WI38 (cell line): ENCODE data around the gene SP5.
"Not testable (repeated sequence)": the region's sequence is repeated elsewhere in the genome, so short reads cannot be mapped to it uniquely, and the experiment has no call there.

Source experiments
- H3K4me3 ChIP-seq: 2 replicates; pipeline ENCODE4 v1.5.1; 2011; ENCODE audit warnings: low read depth, mild to moderate bottlenecking, control low read depth, low read length
- TF ChIP-seq, protein P1 (sequence below): IDR thresholded peaks from 2 replicates; pipeline ENCODE4 v1.5.1; 2012; ENCODE audit warnings: low read depth, mild to moderate bottlenecking, control low read depth, low read length

The SP5 gene

DNA sequence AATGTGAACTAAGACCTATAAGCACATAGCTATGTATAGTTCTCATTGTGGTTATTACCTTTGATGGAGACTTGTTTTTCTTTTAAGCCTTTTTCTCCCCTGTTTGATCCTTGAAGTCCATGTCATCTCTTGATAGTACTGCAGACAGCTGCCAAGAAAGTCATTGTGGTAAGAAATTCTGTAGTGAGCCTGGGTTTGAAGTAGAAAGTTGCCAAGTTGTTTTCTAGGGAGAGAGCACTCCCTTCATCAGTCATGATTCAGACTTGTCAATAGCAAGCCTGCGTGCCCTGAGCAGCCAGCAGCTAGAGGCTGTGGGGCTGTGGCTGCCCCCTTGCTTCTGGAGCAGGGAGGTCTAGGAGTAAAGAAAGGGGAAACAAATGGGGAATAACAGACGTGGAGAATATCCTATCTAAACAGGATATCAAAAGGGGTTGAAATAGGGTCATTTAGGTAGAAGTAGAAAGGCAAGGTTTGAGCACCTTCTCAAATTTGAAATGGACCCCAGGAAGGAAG, 8.4 kb downstream of the SP5 start:
- H3K4me3 ChIP-seq: no peak overlapping the region
- TF ChIP-seq, protein P1, sequence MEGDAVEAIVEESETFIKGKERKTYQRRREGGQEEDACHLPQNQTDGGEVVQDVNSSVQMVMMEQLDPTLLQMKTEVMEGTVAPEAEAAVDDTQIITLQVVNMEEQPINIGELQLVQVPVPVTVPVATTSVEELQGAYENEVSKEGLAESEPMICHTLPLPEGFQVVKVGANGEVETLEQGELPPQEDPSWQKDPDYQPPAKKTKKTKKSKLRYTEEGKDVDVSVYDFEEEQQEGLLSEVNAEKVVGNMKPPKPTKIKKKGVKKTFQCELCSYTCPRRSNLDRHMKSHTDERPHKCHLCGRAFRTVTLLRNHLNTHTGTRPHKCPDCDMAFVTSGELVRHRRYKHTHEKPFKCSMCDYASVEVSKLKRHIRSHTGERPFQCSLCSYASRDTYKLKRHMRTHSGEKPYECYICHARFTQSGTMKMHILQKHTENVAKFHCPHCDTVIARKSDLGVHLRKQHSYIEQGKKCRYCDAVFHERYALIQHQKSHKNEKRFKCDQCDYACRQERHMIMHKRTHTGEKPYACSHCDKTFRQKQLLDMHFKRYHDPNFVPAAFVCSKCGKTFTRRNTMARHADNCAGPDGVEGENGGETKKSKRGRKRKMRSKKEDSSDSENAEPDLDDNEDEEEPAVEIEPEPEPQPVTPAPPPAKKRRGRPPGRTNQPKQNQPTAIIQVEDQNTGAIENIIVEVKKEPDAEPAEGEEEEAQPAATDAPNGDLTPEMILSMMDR: no peak

DNA sequence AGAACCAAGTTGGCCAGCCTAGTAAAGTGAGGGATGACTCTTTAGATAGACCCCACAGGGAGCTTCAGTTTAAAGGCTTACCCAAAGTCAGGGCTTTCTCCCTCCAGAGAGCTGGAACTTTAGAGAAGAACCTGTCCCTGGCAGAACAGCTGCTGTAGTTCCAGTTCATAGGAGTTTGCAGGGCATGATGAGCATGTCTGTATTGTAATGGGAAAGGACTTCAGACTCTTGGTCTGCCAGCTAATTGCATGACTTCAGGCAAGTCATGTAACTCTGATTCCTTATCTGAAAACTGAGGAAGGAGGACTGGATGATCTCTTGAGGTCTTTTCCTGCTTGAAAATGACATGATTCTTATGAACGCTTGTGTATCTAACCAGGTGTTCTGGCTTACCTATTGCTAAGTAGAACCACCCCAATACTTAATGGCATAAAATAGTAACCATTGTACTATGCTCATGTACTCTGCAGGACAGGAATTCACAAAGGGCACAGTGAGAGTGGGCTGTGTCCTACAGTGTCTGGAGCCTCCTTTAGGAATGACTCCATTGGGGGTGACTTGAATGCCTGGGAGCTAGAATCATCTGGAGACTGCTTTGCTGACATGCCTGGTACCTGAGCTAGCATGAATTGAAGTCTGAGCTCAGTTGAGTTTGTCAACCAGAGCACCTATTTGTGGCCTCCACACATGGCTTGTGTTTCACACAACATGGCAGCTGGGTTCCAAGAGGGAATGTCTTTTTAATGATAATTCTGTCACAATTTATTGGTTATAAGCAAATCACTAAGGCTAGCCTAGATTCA, 18.9 kb downstream of the SP5 start:
- TF ChIP-seq, protein P1: no peak
- no peak overlapping the region for H3K4me3 ChIP-seq

DNA sequence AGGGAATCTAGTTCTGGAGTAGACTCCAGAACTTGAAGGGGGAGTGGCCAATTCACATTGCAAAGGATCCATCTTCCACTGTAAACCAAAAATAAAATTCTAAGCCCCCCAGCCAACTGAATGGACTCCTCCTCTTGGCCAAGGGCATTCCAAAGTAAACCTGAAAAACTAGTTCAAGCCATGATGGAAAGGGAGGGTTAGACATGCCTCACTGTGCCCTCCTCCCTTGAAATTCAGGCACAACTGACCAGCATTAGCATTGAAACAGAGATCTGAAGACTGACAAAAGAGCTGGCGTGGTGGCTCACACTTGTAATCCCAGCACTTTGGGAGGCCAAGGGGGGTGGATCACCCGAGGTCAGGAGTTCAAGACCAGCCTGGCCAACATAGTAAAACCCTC, 19.5 kb downstream of the SP5 start:
- H3K4me3 ChIP-seq: not testable (repeated sequence)

DNA sequence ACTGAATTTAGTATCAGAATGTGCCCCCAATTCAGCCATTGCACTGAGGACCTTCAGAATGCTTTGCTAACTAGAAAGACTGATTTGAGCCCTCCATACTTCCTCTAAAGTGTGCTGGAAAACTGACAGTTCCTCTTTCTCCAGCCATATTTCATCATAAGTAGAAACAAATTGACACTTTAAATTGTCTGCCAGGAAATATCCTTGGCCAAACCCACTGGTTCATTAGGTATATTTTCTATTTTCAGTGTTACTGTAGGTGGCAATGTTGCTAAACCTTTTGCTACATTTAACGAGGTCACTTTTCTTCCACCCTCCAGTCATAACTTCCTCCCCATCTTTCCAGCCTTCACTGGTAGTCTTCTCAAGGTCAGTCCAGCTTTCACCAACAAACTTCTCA, 21.5 kb downstream of the SP5 start:
- no peak overlapping the region for H3K4me3 ChIP-seq
- TF ChIP-seq, protein P1: no peak

DNA sequence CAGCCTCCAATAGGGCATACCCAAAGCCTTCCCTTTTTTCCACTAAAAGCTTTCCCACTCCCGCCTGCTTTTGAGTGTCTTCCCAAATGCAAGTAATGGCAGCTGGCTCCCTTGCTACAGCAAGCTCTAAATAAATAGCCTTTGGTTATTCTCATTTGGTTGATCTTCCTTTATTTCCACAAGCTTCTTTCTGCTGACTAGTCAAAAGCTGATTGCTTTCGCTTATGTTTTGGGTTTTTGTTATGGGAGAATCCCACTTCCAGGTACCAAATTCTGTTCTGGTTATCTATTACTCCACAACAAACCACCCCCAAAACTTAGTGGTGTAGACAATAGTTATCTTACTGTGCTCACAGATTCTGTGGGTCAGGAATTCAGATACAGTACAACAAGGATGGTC, 22.3 kb downstream of the SP5 start:
- TF ChIP-seq, protein P1: no peak
- H3K4me3 ChIP-seq: no peak overlapping the region

DNA sequence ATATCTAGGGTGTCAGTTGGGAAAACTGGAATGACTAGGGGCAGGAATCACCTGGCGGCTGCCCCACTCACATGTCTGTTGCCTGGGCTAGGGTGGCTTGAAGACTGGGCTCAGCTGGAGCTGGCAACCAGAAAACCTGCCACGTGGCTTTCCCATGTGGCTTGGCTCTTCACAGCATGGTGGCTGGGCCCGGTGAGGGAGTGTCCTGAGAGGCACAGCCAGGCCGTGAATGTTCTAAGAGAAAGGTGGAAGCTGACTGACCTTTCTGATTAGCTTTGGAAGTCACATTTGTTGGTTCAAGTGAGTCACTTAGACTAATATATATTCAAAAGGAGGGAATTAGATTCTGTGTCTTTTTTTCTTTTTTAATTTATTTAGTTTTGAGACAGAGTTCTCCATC, 22.7 kb downstream of the SP5 start:
- H3K4me3 ChIP-seq: no peak overlapping the region
- TF ChIP-seq, protein P1: no peak

DNA sequence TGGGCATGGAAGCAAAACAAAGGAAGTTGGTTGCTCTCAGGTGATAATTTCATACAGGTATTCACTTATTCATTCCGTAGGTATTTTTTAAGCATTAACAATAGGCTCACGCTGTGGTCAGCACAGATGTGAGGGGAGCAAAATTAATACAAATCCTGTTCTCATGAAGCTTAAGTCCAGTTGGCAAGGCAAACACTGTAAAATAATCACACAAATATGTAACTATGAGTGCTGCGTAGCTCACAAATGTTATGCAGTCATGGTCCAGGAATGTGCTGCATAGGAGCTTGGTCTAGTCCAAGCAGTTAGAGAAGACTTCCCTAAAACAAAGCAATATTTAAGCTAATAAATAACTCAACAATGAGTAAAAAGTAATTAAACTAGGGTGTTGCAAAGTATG, 23.9 kb downstream of the SP5 start:
- H3K4me3 ChIP-seq: no peak overlapping the region
- TF ChIP-seq, protein P1: no peak
